NOMO-1 treated with dmso at 0.1 percent for 144 hours (cell line): Measurements from ENCODE around the gene NRN1L.
"Not testable (repeated sequence)": the region's sequence is repeated elsewhere in the genome, so short reads cannot be mapped to it uniquely, and the experiment has no call there.

Experiments used
- DNase-seq: peaks from one replicate; lab custom pipeline; 2025; ENCODE audit not compliant: unreplicated experiment; lab: John Stamatoyannopoulos, UW

Gene NRN1L

GRCh38 chr16:67881621-67882161, 3.0 kb upstream of the NRN1L start:
- DNase-seq = no peak

DNA sequence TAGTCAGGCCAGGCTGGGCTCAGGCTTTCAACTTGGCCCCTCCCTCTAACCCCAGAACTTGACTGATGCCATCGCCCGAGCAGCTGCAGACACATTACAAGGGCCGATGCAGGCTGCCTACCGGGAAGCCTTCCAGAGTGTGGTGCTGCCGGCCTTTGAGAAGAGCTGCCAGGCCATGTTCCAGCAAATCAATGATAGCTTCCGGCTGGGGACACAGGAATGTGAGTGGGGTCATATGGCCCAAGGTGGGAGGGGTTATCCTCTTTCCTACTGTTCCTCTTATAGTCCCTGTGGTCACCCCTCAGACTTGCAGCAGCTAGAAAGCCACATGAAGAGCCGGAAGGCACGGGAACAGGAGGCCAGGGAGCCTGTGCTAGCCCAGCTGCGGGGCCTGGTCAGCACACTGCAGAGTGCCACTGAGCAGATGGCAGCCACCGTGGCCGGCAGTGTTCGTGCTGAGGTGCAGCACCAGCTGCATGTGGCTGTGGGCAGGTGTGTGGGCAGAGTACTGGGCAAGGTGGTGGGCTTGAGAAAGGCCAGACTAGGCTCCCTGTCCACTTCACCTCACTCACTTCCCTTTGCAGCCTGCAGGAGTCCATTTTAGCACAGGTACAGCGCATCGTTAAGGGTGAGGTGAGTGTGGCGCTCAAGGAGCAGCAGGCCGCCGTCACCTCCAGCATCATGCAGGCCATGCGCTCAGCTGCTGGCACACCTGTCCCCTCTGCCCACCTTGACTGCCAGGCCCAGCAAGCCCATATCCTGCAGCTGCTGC, 2.1 kb upstream of the NRN1L start:
- DNase-seq = no peak

- DNase-seq = no peak
These were observed 1.4 kb upstream of the NRN1L start for GRCh38 chr16:67883146-67883871.

DNA sequence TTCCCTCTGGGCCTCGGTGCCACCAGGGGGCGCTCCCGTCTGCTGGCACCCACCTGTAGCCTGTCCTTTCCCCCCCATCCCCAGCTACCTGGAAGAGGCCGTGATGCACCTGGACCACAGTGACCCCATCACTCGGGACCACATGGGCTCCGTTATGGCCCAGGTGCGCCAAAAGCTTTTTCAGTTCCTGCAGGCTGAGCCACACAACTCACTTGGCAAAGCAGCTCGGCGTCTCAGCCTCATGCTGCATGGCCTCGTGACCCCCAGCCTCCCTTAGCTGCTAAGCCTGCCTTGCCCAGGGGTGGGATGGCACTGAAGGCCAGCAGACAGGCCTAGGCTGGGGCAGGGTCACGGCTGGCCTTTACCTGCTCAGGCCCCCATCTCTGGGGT, 818 bp upstream of the NRN1L start:
- no peak for DNase-seq

- no peak for DNase-seq
These were observed 860 bp downstream of the NRN1L start for GRCh38 chr16:67885545-67885944.

GRCh38 chr16:67885976-67886375, 1.3 kb downstream of the NRN1L start:
- no peak for DNase-seq

DNA sequence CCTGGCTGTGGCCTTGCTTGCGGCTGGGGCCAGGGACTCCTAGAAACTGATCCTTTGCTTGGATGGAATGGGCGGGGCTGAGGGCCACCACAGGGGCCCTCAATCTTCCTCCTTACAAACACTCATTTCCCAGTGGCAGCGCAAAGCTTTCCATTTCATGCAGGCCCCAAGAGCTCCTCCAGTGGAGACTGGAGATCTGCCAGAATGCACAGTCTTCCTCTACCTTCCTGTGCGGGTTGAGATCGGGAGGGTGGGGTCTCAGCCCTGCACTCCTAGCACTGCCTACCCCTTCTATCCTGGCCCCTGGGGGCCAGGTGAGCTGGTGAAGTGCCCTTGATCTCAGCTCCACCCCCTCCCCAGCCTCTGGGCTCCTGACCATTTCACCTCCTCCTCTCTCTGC, 1.7 kb downstream of the NRN1L start:
- DNase-seq = no peak

GRCh38 chr16:67888331-67888730, 3.6 kb downstream of the NRN1L start:
- DNase-seq = no peak

DNA sequence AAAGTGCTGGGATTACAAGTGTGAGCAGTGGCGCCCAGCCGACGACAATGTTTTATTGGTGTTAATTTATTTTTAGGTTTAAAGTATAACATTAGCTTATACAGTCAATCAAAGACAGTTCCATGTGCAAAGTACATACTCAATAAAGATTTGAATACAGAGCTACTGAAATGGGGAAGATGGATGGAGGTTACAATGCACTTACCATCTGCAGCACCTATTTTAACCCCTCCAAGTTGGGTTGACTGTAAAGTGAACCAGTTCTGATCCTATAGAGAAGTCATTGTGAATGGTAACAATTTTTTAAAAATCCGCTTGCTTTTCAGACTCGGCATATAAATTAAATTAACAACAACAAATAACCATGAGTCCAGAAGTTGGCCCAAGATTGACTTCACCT, 7.7 kb downstream of the NRN1L start:
- DNase-seq = no peak

DNA sequence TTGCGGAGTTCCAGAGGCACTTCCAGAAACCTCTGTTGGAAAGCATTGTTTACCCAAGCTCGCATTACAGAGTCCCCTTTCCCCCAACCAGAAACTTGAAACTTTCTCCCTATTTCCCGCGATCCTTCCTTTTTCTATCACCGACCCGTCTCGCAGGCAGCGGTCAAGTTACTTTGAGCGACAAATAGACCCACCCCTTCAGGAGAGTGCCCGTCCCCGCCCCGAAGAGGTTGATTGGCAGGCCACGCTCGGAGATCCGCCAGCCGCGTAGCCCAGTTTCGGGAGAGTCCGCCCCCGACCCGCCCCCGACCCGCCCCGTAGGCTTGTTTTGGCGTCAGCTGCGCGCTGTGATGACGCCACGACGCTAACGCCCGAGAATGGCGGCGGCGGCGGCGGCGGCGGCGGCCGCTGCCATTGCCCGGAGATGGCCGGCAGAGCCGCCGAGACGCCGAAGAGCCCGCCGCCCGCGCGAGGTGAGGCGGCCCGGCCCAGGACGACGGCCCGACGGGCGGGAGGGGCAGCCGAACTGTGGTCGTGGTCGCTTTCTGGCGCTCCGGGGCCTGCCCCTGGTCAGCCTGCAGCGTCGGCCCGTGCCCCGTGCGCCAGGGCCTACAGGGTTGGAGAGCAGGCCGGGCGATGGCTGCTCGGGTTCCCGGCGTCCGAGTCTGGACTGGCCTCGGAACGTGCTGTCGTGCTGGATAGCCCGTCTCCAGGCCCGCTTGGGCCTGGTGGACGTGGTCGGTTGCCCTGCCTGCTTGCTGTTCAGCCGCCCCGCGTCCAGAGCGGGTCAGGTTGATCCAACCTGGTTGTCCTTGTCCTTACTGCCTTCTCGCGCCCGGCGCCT, 8.4 kb downstream of the NRN1L start, which contains the start of gene PSKH1:
PSKH1 (plus strand) TSS at position 356 of the 844 bp plus-strand sequence. CDS start 15,496 bp downstream, outside the sequence.
- peak; percentile 96 for DNase-seq

DNA sequence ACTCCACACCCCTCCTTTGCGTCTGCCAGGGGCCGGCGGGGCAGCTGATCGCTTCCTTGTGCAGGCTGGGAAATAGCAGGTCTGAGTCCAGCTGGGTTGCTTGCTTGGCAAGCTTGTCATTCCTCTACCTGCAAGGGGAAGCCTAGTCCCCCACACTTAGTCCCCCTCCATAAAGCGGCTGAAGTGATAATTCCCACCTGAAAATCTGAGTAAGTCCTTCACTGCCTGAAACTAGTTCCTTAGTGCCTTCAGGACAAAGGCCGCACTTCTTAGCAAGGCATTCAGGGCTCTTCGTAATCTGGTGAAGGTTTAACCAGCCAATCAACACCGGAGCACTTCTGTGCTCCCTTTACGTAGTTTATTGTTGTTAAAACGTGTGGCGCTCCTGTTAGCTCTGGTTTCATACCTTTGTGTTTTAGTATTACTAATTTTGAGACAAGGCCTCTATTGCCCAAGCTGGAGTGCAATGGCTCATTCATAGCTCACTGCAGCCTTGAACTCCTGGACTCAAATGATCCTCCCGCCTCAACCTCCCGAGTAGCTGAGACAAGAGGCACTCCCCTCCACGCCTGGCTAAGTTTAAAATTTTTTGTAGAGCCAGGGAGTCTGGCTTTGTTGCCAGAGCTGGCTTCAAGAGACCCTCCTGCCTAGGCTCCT, 9.2 kb downstream of the NRN1L start:
- no peak for DNase-seq

DNA sequence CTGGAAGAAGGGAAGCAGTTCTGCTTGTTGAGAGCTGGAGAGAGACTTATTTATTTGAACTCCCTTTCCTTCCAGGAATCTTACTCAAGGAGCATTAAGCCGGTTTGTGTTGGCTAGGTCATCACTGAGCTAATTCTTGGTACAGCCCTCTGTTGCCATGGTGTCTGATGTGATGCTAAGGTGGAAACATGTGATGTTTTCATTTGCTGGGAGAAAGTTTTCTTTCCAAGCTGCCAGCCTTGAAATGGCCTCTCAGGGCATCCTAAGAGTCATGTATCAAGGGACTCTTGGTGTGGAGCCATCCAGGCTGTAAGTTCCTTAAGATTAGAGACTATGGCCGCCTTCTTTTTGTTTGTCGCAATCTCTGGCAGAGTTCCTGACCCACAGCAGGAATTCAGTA, 12.5 kb downstream of the NRN1L start:
- no peak for DNase-seq

DNA sequence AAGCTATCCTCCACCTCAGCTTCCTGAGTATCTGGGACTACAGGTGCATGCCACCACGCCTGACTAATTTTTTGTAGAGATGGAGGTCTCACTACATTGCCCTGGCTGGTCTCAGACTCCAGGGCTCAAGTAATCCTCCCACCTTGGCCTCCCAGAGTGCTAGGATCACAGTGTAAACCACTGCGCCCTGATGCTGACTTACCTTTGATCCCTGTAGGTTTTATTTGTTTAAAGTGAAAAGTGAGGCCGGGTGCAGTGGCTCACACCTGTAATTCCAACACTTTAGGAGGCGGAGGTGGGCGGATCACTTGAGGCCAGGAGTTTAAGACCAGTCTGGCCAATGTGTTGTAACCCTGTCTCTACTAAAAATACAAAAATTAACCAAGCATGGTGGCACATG, 17.0 kb downstream of the NRN1L start:
- no peak for DNase-seq

DNA sequence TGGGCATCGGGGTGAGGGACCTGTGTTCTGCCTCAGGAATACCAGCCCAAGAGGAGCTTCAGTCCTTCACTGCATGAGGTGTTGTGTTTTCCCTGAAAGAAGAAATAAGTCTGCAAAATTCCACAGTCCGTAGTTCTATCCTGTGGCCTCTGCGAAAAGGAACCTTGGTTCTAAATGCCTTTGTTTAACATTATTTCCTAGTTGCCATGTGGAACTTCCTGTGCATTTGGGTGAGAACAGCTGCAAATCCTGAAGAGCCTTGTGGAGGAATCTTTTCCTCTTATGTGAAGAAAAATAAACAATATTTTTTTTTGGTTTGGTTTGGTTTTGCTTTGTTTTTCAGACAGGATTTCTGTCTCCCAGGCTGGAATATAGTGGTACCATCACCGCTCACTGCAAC, 18.1 kb downstream of the NRN1L start:
- DNase-seq = no peak

- no peak for DNase-seq
These were observed 22.9 kb downstream of the NRN1L start for GRCh38 chr16:67907397-67908180.

- no peak for DNase-seq
These were observed 24.5 kb downstream of the NRN1L start for GRCh38 chr16:67909056-67909742.

DNA sequence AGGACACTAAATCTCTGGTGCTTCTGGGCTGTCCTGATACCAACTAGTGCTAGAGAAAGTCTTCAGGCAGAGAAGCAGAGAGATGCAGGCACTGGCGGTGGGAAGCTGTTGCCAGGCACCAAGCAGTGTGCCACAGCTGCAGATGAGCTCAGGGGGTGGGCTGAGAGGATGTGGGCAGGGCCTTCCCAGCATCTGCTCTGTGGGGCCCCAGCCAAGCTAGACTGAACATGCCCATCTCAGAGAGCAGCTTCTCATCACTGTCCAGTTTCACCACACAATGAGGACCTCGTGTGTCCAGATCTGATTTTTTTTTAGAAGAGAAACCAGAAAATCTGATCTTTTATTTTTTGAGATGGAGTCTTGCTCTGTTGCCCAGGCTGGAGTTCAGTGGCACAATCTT, 25.5 kb downstream of the NRN1L start:
- DNase-seq = no peak

DNA sequence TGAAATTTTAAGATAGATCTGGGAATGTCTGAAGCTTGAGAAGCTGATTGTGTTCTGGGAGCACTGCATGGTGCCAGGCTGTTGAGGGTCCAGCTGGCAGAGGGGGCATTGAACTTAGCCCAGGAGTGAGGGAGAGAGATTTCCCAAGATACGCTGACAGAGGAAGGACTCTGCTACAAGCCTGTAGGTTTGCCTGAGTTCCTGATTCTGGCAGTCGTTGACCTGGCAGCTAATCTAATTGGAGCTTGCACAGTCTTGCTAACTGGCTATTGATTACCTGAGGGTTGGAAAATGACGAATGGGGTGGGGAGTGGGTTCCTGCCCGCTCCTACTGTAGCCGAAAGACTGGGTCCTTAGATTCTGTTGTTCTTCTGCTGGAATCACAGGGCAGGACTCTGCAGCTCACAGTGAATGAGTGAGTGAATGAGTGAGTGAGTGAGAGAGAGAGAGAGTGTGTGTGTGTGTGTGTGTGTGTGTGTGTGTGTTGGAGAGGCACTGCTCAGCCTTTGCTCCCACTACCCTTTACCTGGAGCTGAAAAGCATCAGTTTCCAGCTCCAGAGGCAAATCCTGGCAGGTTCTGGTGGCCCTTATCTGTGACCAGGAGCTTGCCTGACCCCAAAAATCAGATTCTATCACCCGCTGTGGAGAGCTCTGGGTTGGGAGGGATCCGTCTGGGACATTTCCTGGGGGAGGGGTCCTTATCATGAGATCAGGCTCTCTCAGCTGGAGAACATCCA, 30.2 kb downstream of the NRN1L start:
- no peak for DNase-seq

- DNase-seq = not testable (repeated sequence)
These were observed 30.7 kb downstream of the NRN1L start for GRCh38 chr16:67915496-67915769.
